ENCODE data around the gene BCO2.

BCO2 gene

GRCh38 chr11:112219476-112220232 lies 44.3 kb downstream of the BCO2 start:
- in situ Hi-C loops (cut with HindIII; ENCODE audit: low pct_ligation_motif_present, low sequenced_read_pairs), result no loop called here
- no peaks in the 10 kb centered on the region for H3K36me3 ChIP-seq (replicated peaks)
- TF ChIP-seq CTCF (IDR thresholded peaks at IDR 0.05; ENCODE audit: low read depth, low read length, missing control alignments), result peak; percentile 67
- H3K27ac ChIP-seq, result no peak overlapping the region
- no peaks in the 10 kb centered on the region for H3K27me3 ChIP-seq (replicated peaks)
- DNase-seq, result peak; percentile 63
- no peak overlapping the region for H3K4me3 ChIP-seq (ENCODE audit: low read depth, low read length)

- H3K4me3 ChIP-seq (ENCODE audit: low read depth, low read length), result no peak overlapping the region
- H3K27ac ChIP-seq, result no peak overlapping the region
- H3K27me3 ChIP-seq (replicated peaks), result no peaks in the 10 kb centered on the region
- in situ Hi-C loops (cut with HindIII; ENCODE audit: low pct_ligation_motif_present, low sequenced_read_pairs), result no loop called here
- TF ChIP-seq CTCF (IDR thresholded peaks at IDR 0.05; ENCODE audit: low read depth, low read length, missing control alignments), result no peak
- no peak for DNase-seq
- H3K36me3 ChIP-seq (replicated peaks), result no peaks in the 10 kb centered on the region
Observed at GRCh38 chr11:112221274-112221835, 46.0 kb downstream of the BCO2 start.

- Histone ChIP-seq H3K36me3 (replicated peaks) (no peaks in the 10 kb centered on the region), H3K27me3 (replicated peaks) (no peaks in the 10 kb centered on the region), H3K27ac (no peak overlapping the region), H3K4me3 (ENCODE audit: low read depth, low read length) (no peak overlapping the region)
- no peak for TF ChIP-seq CTCF (IDR thresholded peaks at IDR 0.05; ENCODE audit: low read depth, low read length, missing control alignments)
- in situ Hi-C loops (cut with HindIII; ENCODE audit: low pct_ligation_motif_present, low sequenced_read_pairs), result no loop called here
- DNase-seq, result no peak
Observed at GRCh38 chr11:112222303-112222702, 47.0 kb downstream of the BCO2 start.

GRCh38 chr11:112223121-112223520 lies 47.8 kb downstream of the BCO2 start:
- Histone ChIP-seq H3K36me3 (replicated peaks) (no peaks in the 10 kb centered on the region), H3K4me3 (ENCODE audit: low read depth, low read length) (no peak overlapping the region), H3K27me3 (replicated peaks) (no peaks in the 10 kb centered on the region), H3K27ac (no peak overlapping the region)
- in situ Hi-C loops (cut with HindIII; ENCODE audit: low pct_ligation_motif_present, low sequenced_read_pairs), result no loop called here
- DNase-seq, result no peak
- TF ChIP-seq CTCF (IDR thresholded peaks at IDR 0.05; ENCODE audit: low read depth, low read length, missing control alignments), result no peak

GRCh38 chr11:112223754-112224532 lies 48.6 kb downstream of the BCO2 start:
- Histone ChIP-seq H3K4me3 (ENCODE audit: low read depth, low read length) (no peak overlapping the region), H3K27ac (no peak overlapping the region), H3K36me3 (replicated peaks) (peaks cover 5% of the 10 kb centered on the region), H3K27me3 (replicated peaks) (no peaks in the 10 kb centered on the region)
- DNase-seq, result no peak
- in situ Hi-C loops (cut with HindIII; ENCODE audit: low pct_ligation_motif_present, low sequenced_read_pairs), result no loop called here
- TF ChIP-seq CTCF (IDR thresholded peaks at IDR 0.05; ENCODE audit: low read depth, low read length, missing control alignments), result no peak
